Gastroesophageal sphincter (tissue), 4 donors: ENCODE data around the gene LGALS1. TPM values are rescaled to one million over a fixed set of nuclear protein-coding genes. Genes with fewer than 3 reads are reported as not detected.
A peak's percentile ranks its signal among the peaks of the same experiment; 100 is the strongest.

Experiments
- ATAC-seq: fragments of 150-250 bp; one replicate; pipeline ENCODE4 v1.9.1; 2016; ENCODE audit warnings: mild to moderate bottlenecking, moderate library complexity
- H3K27ac ChIP-seq, 4 donors: fragments of 200-600 bp; sonication (generic) in 3 of 4; 1 replicate in 3 of 4; 2 replicates in 1 of 4; pipeline ENCODE4 v1.5.1; 2016 to 2019
- H3K27me3 ChIP-seq: fragments of 200-600 bp; sonication (generic); one replicate; pipeline ENCODE4 v1.5.1; 2019
- H3K36me3 ChIP-seq, 2 donors: fragments of 200-600 bp; sonication (generic); one replicate each; pipeline ENCODE4 v1.5.1; 2019; ENCODE audit warnings: control low read depth in 1 of 2
- H3K4me1 ChIP-seq, 3 donors: fragments of 200-600 bp; sonication (generic); 1 replicate in 2 of 3; 2 replicates in 1 of 3; pipeline ENCODE4 v1.5.1; 2016 to 2019; ENCODE audit warnings: control low read depth in 2 of 3
- H3K4me3 ChIP-seq, 2 donors: fragments of 200-600 bp; sonication (generic); one replicate each; pipeline ENCODE4 v1.5.1; 2019; ENCODE audit warnings: mild to moderate bottlenecking in 1 of 2, moderate library complexity in 1 of 2
- H3K9me3 ChIP-seq, 3 donors: fragments of 200-600 bp; sonication (generic); one replicate each; pipeline ENCODE4 v1.5.1; 2017 to 2019; ENCODE audit warnings: control low read depth in 2 of 3
- CTCF ChIP-seq, 4 experiments: fragments of 200-600 bp in 2 of 4; fragments of 450-650 bp in 2 of 4; sonication (generic) in 1 of 4; IDR thresholded peaks; one replicate each; pipeline ENCODE4 v1.5.1; 2017 to 2019; ENCODE audit warnings: antibody characterized with exemption in 4 of 4, mild to moderate bottlenecking in 2 of 4, moderate library complexity in 2 of 4
- EP300 ChIP-seq: sonication (generic); formaldehyde crosslinking; IDR thresholded peaks from one replicate; pipeline ENCODE4 v1.6.1; 2017; ENCODE audit warnings: antibody characterized with exemption, mild to moderate bottlenecking
- POLR2A ChIP-seq, 2 donors: fragments of 450-650 bp; IDR thresholded peaks; one replicate each; pipeline ENCODE4 v1.6.1; 2017; ENCODE audit warnings: antibody characterized with exemption in 2 of 2, mild to moderate bottlenecking in 2 of 2, moderate library complexity in 1 of 2
- POLR2AphosphoS5 ChIP-seq: sonication (generic); formaldehyde crosslinking; IDR thresholded peaks from one replicate; pipeline ENCODE4 v1.6.1; 2017; ENCODE audit warnings: antibody characterized with exemption
- WGBS, 2 donors: methylation state at CpG; one replicate each; pipeline ENCODE4 v1.1.5; 2018; ENCODE audit warnings: low coverage in 1 of 2; 5-methylcytosine and 5-hydroxymethylcytosine counted together
- total RNA-seq, 4 donors: library from RNA; depleted of rRNA; stranded (reverse); fragments of >200 nt; gene quantifications; one replicate each; pipeline ENCODE4 v1.1.0, GENCODE V29; 2016

Gene LGALS1
- total RNA-seq, 4 donors from 2014 or later: 747 to 1,092 (median 1,059) TPM

- no peak for ATAC-seq
- no CpG with 5 or more reads among the region's 2 CpGs for WGBS, 2 donors
- Histone ChIP-seq H3K9me3 (no peaks in the 10 kb centered on the region), H3K4me1 (peaks cover 0 to 64% (median 13%) of the 10 kb centered on the region in 3 donors), H3K4me3 (no peak overlapping the region), H3K36me3 (peaks cover 0 to 25% of the 10 kb centered on the region in 2 donors), H3K27me3 (no peaks in the 10 kb centered on the region), H3K27ac (peak overlapping the region in 2 of 4 donors; percentile 35 to 45)
- no peak for TF ChIP-seq CTCF (IDR thresholded peaks at IDR 0.05)
- no peak for TF ChIP-seq POLR2A (IDR thresholded peaks at IDR 0.05)
- TF ChIP-seq POLR2AphosphoS5: no peak
- no peak for TF ChIP-seq EP300
Measured at GRCh38 chr22:37681001-37681424, 5.6 kb downstream of the LGALS1 start.

GRCh38 chr22:37681556-37682049, 6.2 kb downstream of the LGALS1 start:
- no peak overlapping the region for H3K4me3 ChIP-seq
- H3K27me3 ChIP-seq: no peaks in the 10 kb centered on the region
- peak; percentile 35 for ATAC-seq
- H3K36me3 ChIP-seq: peaks cover 0 to 25% of the 10 kb centered on the region in 2 donors
- WGBS, 2 donors: 0% methylated on average over 1 of the region's 6 CpGs; no CpG with 5 or more reads in 1 of the 2 donors
- peaks cover 0 to 60% (median 13%) of the 10 kb centered on the region in 3 donors for H3K4me1 ChIP-seq
- no peak for TF ChIP-seq POLR2A (IDR thresholded peaks at IDR 0.05)
- peak in 3 of 4 experiments; percentile 80 to 96 (median 85) for TF ChIP-seq CTCF (IDR thresholded peaks at IDR 0.05)
- H3K27ac ChIP-seq: peak overlapping the region in 2 of 4 donors; percentile 35 to 45
- no peaks in the 10 kb centered on the region for H3K9me3 ChIP-seq

GRCh38 chr22:37684803-37685615, 9.6 kb downstream of the LGALS1 start:
- H3K27me3 ChIP-seq: no peaks in the 10 kb centered on the region
- H3K36me3 ChIP-seq: peaks cover 0 to 28% of the 10 kb centered on the region in 2 donors
- no peak overlapping the region for H3K4me3 ChIP-seq
- H3K9me3 ChIP-seq: no peaks in the 10 kb centered on the region
- WGBS, 2 donors: 72 to 74% methylated on average over 12 to 13 of the region's 16 CpGs
- H3K27ac ChIP-seq: no peak overlapping the region
- no peak for ATAC-seq
- no peak for TF ChIP-seq CTCF (IDR thresholded peaks at IDR 0.05)
- no peak for TF ChIP-seq EP300
- no peak for TF ChIP-seq POLR2AphosphoS5
- no peak for TF ChIP-seq POLR2A (IDR thresholded peaks at IDR 0.05)
- peaks cover 0 to 45% (median 12%) of the 10 kb centered on the region in 3 donors for H3K4me1 ChIP-seq

GRCh38 chr22:37686002-37686982, 10.9 kb downstream of the LGALS1 start, which contains the start of gene NOL12:
Gene NOL12, plus strand, starts transcription at chr22:37686343. Its CDS starts 50 bp downstream, at chr22:37686393.
- peaks cover 0 to 32% (median 12%) of the 10 kb centered on the region in 3 donors for H3K4me1 ChIP-seq
- peaks cover 0 to 36% of the 10 kb centered on the region in 2 donors for H3K36me3 ChIP-seq
- 1 to 2% methylated on average over 23 to 33 of the region's 62 CpGs for WGBS, 2 donors
- peak; percentile 92 for ATAC-seq
- H3K27ac ChIP-seq: peak within 1 kb of the TSS; percentile 52 to 91 (median 89)
- H3K4me3 ChIP-seq: peak within 1 kb of the TSS; percentile 70 to 84
- TF ChIP-seq POLR2A (IDR thresholded peaks at IDR 0.05) (peak; percentile 20 to 39), POLR2AphosphoS5 (peak; percentile 51), EP300 (no peak), CTCF (IDR thresholded peaks at IDR 0.05) (peak in 3 of 4 experiments; percentile 7 to 49 (median 18))
- H3K9me3 ChIP-seq: no peaks in the 10 kb centered on the region
- no peaks in the 10 kb centered on the region for H3K27me3 ChIP-seq
